Gastroesophageal sphincter (tissue), 4 donors: Measurements from ENCODE around the gene SKIC2. TPM values are rescaled to one million over a fixed set of nuclear protein-coding genes. Genes with fewer than 3 reads are reported as not detected.
"Not testable (repeated sequence)": the region's sequence is repeated elsewhere in the genome, so short reads cannot be mapped to it uniquely, and the experiment has no call there.

Experiments used
- ATAC-seq: fragments of 150-250 bp; one replicate; pipeline ENCODE4 v1.9.1; 2016; ENCODE audit warnings: mild to moderate bottlenecking, moderate library complexity
- H3K27ac ChIP-seq, 4 donors: fragments of 200-600 bp; sonication (generic) in 3 of 4; 1 replicate in 3 of 4; 2 replicates in 1 of 4; pipeline ENCODE4 v1.5.1; 2016 to 2019
- H3K27me3 ChIP-seq: fragments of 200-600 bp; sonication (generic); one replicate; pipeline ENCODE4 v1.5.1; 2019
- H3K36me3 ChIP-seq, 2 donors: fragments of 200-600 bp; sonication (generic); one replicate each; pipeline ENCODE4 v1.5.1; 2019; ENCODE audit warnings: control low read depth in 1 of 2
- H3K4me1 ChIP-seq, 3 donors: fragments of 200-600 bp; sonication (generic); 1 replicate in 2 of 3; 2 replicates in 1 of 3; pipeline ENCODE4 v1.5.1; 2016 to 2019; ENCODE audit warnings: control low read depth in 2 of 3
- H3K4me3 ChIP-seq, 2 donors: fragments of 200-600 bp; sonication (generic); one replicate each; pipeline ENCODE4 v1.5.1; 2019; ENCODE audit warnings: mild to moderate bottlenecking in 1 of 2, moderate library complexity in 1 of 2
- H3K9me3 ChIP-seq, 3 donors: fragments of 200-600 bp; sonication (generic); one replicate each; pipeline ENCODE4 v1.5.1; 2017 to 2019; ENCODE audit warnings: control low read depth in 2 of 3
- EP300 ChIP-seq: sonication (generic); formaldehyde crosslinking; IDR thresholded peaks from one replicate; pipeline ENCODE4 v1.6.1; 2017; ENCODE audit warnings: antibody characterized with exemption, mild to moderate bottlenecking
- POLR2AphosphoS5 ChIP-seq: sonication (generic); formaldehyde crosslinking; IDR thresholded peaks from one replicate; pipeline ENCODE4 v1.6.1; 2017; ENCODE audit warnings: antibody characterized with exemption
- WGBS, 2 donors: methylation state at CpG; one replicate each; pipeline ENCODE4 v1.1.5; 2018; ENCODE audit warnings: low coverage in 1 of 2; 5-methylcytosine and 5-hydroxymethylcytosine counted together
- total RNA-seq, 4 donors: library from RNA; depleted of rRNA; stranded (reverse); fragments of >200 nt; gene quantifications; one replicate each; pipeline ENCODE4 v1.1.0, GENCODE V29; 2016

Gene SKIC2
- total RNA-seq, 4 donors from 2014 or later: 18.8 to 52.5 (median 25.8) TPM

- H3K27ac ChIP-seq: no peak overlapping the region
- no peak for TF ChIP-seq POLR2AphosphoS5
- TF ChIP-seq EP300: no peak
Measured at GRCh38 chr6:31979238-31979898, 20.4 kb downstream of the SKIC2 start.

GRCh38 chr6:31980195-31980876 is 21.4 kb downstream of the SKIC2 start:
- H3K9me3 ChIP-seq, ATAC-seq, H3K27ac ChIP-seq, H3K4me3 ChIP-seq, H3K27me3 ChIP-seq: not testable (repeated sequence)
- Histone ChIP-seq H3K36me3 (peaks cover 0 to 21% of the 10 kb centered on the region in 2 donors), H3K4me1 (peaks cover 0 to 20% (median 0%) of the 10 kb centered on the region in 3 donors)
- WGBS, 2 donors: 89 to 100% methylated on average over 2 to 3 of the region's 13 CpGs

More at GRCh38 chr6:31979238-31979898, 20.4 kb downstream of the SKIC2 start:
- peaks cover 0 to 25% of the 10 kb centered on the region in 2 donors for H3K36me3 ChIP-seq
- no peak for ATAC-seq
- no peak overlapping the region for H3K4me3 ChIP-seq
- H3K9me3 ChIP-seq: no peaks in the 10 kb centered on the region
- WGBS, 2 donors: 90 to 92% methylated on average over 2 to 3 of the region's 3 CpGs
- H3K27me3 ChIP-seq: no peaks in the 10 kb centered on the region
- H3K4me1 ChIP-seq: peaks cover 0 to 25% (median 0%) of the 10 kb centered on the region in 3 donors

GRCh38 chr6:31980998-31981397 is 22.0 kb downstream of the SKIC2 start:
- H3K27ac ChIP-seq, H3K27me3 ChIP-seq, H3K4me3 ChIP-seq, ATAC-seq, H3K9me3 ChIP-seq: not testable (repeated sequence)
- no CpG with 5 or more reads among the region's 5 CpGs for WGBS, 2 donors
- Histone ChIP-seq H3K4me1 (peaks cover 0 to 20% (median 0%) of the 10 kb centered on the region in 3 donors), H3K36me3 (peaks cover 0 to 18% of the 10 kb centered on the region in 2 donors)

GRCh38 chr6:31981744-31982143 is 22.8 kb downstream of the SKIC2 start, which contains the start of gene C4A:
Gene C4A (plus strand): TSS chr6:31982057. CDS start chr6:31982108, 51 bp downstream.
- WGBS, 2 donors: no CpG with 5 or more reads among the region's 7 CpGs
- H3K27me3 ChIP-seq, H3K4me3 ChIP-seq, H3K9me3 ChIP-seq, H3K27ac ChIP-seq: not testable (repeated sequence)
- peaks cover 0 to 14% of the 10 kb centered on the region in 2 donors for H3K36me3 ChIP-seq
- ATAC-seq: peak; percentile 79
- peaks cover 0 to 20% (median 0%) of the 10 kb centered on the region in 3 donors for H3K4me1 ChIP-seq

- no CpG with 5 or more reads among the region's 10 CpGs for WGBS, 2 donors
Measured at GRCh38 chr6:31989363-31989762, 30.4 kb downstream of the SKIC2 start.

GRCh38 chr6:31994421-31994820 is 35.4 kb downstream of the SKIC2 start:
- not testable (repeated sequence) for H3K9me3 ChIP-seq, ATAC-seq, H3K4me3 ChIP-seq, H3K27me3 ChIP-seq, H3K27ac ChIP-seq, H3K4me1 ChIP-seq, H3K36me3 ChIP-seq
- WGBS, 2 donors: no CpG with 5 or more reads among the region's 14 CpGs

More at GRCh38 chr6:31989363-31989762, 30.4 kb downstream of the SKIC2 start:
- H3K4me3 ChIP-seq, H3K27ac ChIP-seq, ATAC-seq, H3K9me3 ChIP-seq, H3K27me3 ChIP-seq, H3K4me1 ChIP-seq, H3K36me3 ChIP-seq: not testable (repeated sequence)

- H3K36me3 ChIP-seq, H3K27ac ChIP-seq, H3K4me3 ChIP-seq, H3K9me3 ChIP-seq, H3K4me1 ChIP-seq, ATAC-seq, H3K27me3 ChIP-seq: not testable (repeated sequence)
- WGBS, 2 donors: no CpG with 5 or more reads among the region's 6 CpGs
Measured at GRCh38 chr6:31996385-31996784, 37.4 kb downstream of the SKIC2 start.

- H3K36me3 ChIP-seq, H3K9me3 ChIP-seq, H3K27ac ChIP-seq, H3K27me3 ChIP-seq, H3K4me3 ChIP-seq, H3K4me1 ChIP-seq: not testable (repeated sequence)
- no CpG with 5 or more reads among the region's 15 CpGs for WGBS, 2 donors
- peak; percentile 79 for ATAC-seq
Measured at GRCh38 chr6:32002546-32003268, 43.7 kb downstream of the SKIC2 start.

- not testable (repeated sequence) for H3K36me3 ChIP-seq, H3K27ac ChIP-seq, H3K4me3 ChIP-seq, H3K9me3 ChIP-seq, H3K4me1 ChIP-seq, H3K27me3 ChIP-seq
- peak; percentile 3 for ATAC-seq
- WGBS, 2 donors: no CpG with 5 or more reads among the region's 7 CpGs
Measured at GRCh38 chr6:32003301-32003700, 44.3 kb downstream of the SKIC2 start.

- H3K4me1 ChIP-seq, H3K36me3 ChIP-seq, H3K27ac ChIP-seq, ATAC-seq, H3K4me3 ChIP-seq, H3K9me3 ChIP-seq, H3K27me3 ChIP-seq: not testable (repeated sequence)
- whole genome bisulfite sequencing, 2 donors: 40% methylated on average over 1 of the region's 4 CpGs; no CpG with 5 or more reads in 1 of the 2 donors
Measured at GRCh38 chr6:32004393-32004792, 45.4 kb downstream of the SKIC2 start.

GRCh38 chr6:32004864-32005537 is 46.0 kb downstream of the SKIC2 start:
- ATAC-seq, H3K4me3 ChIP-seq, H3K36me3 ChIP-seq, H3K27me3 ChIP-seq, H3K27ac ChIP-seq, H3K4me1 ChIP-seq, H3K9me3 ChIP-seq: not testable (repeated sequence)
- 73% methylated on average over 7 of the region's 13 CpGs; no CpG with 5 or more reads in 1 of the 2 donors for WGBS, 2 donors

- ATAC-seq, H3K27me3 ChIP-seq, H3K27ac ChIP-seq, H3K4me3 ChIP-seq, H3K4me1 ChIP-seq, H3K9me3 ChIP-seq, H3K36me3 ChIP-seq: not testable (repeated sequence)
- no CpG with 5 or more reads among the region's 9 CpGs for WGBS, 2 donors
Measured at GRCh38 chr6:32005538-32005880, 46.5 kb downstream of the SKIC2 start.
